HG03280 (cell line): ENCODE data around the gene USF2.
"Not testable (repeated sequence)": the region's sequence is repeated elsewhere in the genome, so short reads cannot be mapped to it uniquely, and the experiment has no call there.

Experiments used
- ATAC-seq: cut with Tn5 transposase; IDR thresholded peaks from one replicate; pipeline ENCODE4 v1.9.1; 2021; ENCODE audit warnings: mild to moderate bottlenecking, moderate library complexity; ENCODE audit not compliant: unreplicated experiment

USF2 gene

GRCh38 chr19:35268536-35269437, at the start of gene USF2:
Gene USF2 (plus strand): TSS chr19:35268962. CDS start chr19:35269102, 140 bp downstream.
- ATAC-seq = peak; percentile 13

- ATAC-seq = no peak
Observed at GRCh38 chr19:35219008-35219407, 49.8 kb upstream of the USF2 start.

GRCh38 chr19:35220315-35220921, 48.3 kb upstream of the USF2 start:
- ATAC-seq = no peak

GRCh38 chr19:35220973-35221590, 47.7 kb upstream of the USF2 start:
- not testable (repeated sequence) for ATAC-seq

- ATAC-seq = no peak
Observed at GRCh38 chr19:35222373-35223015, 46.3 kb upstream of the USF2 start.

- no peak for ATAC-seq
Observed at GRCh38 chr19:35223084-35223790, 45.5 kb upstream of the USF2 start.

- ATAC-seq = no peak
Observed at GRCh38 chr19:35223862-35224505, 44.8 kb upstream of the USF2 start.

GRCh38 chr19:35224681-35225571, 43.8 kb upstream of the USF2 start:
- no peak for ATAC-seq

GRCh38 chr19:35225951-35226350, 42.8 kb upstream of the USF2 start:
- no peak for ATAC-seq

- no peak for ATAC-seq
Observed at GRCh38 chr19:35226748-35227147, 42.0 kb upstream of the USF2 start.

GRCh38 chr19:35228177-35228930, 40.4 kb upstream of the USF2 start, which contains the start of gene FAM187B:
Gene FAM187B (minus strand): TSS chr19:35228739. CDS start chr19:35228680, 59 bp downstream.
- no peak for ATAC-seq

- ATAC-seq = no peak
Observed at GRCh38 chr19:35229601-35230000, 39.2 kb upstream of the USF2 start.

GRCh38 chr19:35231956-35232645, 36.7 kb upstream of the USF2 start:
- ATAC-seq = no peak

- ATAC-seq = no peak
Observed at GRCh38 chr19:35232912-35233311, 35.9 kb upstream of the USF2 start.

GRCh38 chr19:35236638-35237400, 31.9 kb upstream of the USF2 start:
- ATAC-seq = no peak

GRCh38 chr19:35239597-35239996, 29.2 kb upstream of the USF2 start:
- not testable (repeated sequence) for ATAC-seq

GRCh38 chr19:35240327-35240726, 28.4 kb upstream of the USF2 start:
- ATAC-seq = no peak
